GM12801 (cell line): Measurements from ENCODE around the gene COP1.

Experiments used
- TF ChIP-seq, protein P1 (sequence below): IDR thresholded peaks from one replicate; pipeline ENCODE4 v1.5.1; 2011; ENCODE audit warnings: control low read depth; ENCODE audit not compliant: insufficient read length; ENCODE audit errors: extremely low read depth

COP1 gene

DNA sequence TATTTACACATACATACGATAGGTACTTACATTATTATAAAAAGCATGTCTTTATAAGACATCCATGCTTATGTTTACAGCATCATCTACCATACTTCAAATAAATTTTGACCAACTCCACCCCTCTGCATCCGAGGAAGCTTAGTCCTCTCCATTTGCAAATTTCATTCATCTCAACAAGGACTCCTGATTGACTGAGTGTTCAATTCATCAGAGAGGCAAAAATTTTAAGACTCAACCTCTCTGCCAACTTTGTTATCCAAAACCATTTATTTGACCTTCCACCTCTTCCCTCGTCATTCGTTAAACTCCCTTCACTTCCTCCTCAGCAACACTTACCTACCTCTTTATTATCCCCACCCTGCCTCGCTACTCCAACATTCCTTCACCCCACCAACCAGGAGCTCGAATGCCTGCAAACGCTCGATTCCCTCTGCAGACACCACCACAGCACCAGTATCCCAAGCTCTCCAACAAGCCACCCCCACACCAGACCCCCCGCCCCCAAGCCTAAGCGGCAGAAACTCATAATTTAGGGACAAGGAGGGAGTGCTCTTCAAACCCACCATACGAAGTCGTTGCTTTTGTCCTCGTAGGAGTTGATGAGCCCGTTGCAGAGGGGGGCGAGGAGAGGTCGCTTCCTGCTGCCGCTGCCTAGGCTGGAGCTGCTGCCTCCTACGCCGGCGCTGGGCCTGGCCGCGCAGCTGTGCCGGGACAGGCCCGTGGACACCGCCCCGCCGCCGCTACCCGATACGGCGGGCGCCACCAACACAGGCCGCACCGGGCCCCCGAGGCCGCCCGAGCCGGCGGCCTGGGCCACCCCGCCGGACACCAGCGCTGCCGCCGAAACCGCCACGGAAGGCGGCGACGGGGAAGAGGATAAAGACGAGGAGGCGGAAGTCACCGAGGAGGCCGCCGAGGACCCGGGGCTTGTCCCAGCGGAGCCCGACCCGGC is 803 bp downstream of the COP1 start:
- TF ChIP-seq, protein P1, sequence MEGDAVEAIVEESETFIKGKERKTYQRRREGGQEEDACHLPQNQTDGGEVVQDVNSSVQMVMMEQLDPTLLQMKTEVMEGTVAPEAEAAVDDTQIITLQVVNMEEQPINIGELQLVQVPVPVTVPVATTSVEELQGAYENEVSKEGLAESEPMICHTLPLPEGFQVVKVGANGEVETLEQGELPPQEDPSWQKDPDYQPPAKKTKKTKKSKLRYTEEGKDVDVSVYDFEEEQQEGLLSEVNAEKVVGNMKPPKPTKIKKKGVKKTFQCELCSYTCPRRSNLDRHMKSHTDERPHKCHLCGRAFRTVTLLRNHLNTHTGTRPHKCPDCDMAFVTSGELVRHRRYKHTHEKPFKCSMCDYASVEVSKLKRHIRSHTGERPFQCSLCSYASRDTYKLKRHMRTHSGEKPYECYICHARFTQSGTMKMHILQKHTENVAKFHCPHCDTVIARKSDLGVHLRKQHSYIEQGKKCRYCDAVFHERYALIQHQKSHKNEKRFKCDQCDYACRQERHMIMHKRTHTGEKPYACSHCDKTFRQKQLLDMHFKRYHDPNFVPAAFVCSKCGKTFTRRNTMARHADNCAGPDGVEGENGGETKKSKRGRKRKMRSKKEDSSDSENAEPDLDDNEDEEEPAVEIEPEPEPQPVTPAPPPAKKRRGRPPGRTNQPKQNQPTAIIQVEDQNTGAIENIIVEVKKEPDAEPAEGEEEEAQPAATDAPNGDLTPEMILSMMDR, result no peak

DNA sequence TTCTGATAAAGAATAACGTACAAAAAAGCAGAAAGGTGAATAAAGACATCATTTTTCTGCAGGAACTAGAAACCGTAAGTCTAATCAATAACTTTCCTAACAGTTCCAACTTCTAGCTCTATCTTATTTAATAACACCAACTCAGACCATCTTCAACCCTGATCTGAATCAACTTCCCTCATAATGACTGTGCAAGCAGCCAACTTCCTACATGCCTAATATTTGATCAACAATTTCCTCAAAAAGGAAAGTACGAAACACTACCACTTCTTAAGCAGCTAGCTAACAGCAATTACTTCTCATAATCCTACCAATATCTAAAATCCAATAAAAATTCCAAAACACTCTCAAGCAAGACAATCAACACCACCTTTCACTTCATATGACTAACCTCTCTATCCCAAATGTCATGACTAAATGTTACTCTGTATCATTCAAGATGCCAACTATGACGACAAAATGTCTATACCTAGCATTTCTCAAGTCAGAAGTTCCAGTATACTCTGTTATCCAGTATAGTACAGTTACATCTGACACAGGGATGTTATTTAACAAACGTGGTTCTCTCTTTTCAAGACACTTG is 1.7 kb downstream of the COP1 start:
- TF ChIP-seq, protein P1, result no peak

DNA sequence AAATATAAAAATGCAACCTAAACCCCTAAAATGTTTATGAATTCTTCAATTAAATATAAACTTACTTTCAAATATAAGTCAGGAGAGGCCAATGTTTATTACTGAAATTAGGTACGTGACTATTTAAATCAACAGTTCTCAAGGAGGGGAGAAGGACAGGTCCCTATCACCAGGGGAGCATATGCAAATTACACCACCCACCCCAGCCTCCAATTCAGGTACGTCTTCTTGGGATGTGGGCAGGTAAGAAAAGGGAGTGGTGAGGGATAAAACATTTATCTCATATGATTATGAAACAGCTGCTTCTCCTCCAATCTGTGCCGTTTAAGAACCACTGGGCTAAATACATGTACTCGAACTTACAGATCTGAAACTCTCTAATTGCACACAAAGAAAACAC is 3.4 kb downstream of the COP1 start:
- TF ChIP-seq, protein P1, result no peak

DNA sequence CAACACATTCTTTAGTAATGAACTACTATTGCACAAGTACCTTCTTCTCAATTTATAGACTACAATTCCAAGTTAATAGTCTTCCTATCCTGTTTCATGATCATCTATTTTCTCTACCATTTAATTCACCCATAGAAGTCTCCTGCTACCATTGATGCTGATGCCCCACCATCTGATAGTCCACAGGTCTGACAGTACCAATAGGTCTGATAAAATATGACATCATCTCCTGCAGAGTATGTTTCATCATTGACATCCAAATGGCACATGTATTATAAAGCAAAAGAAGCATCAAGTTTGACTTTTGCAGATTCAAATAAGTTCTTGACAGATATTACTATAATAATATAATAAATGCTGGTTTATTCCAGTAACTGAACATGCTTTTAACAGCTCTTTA is 5.5 kb downstream of the COP1 start:
- TF ChIP-seq, protein P1, result no peak

DNA sequence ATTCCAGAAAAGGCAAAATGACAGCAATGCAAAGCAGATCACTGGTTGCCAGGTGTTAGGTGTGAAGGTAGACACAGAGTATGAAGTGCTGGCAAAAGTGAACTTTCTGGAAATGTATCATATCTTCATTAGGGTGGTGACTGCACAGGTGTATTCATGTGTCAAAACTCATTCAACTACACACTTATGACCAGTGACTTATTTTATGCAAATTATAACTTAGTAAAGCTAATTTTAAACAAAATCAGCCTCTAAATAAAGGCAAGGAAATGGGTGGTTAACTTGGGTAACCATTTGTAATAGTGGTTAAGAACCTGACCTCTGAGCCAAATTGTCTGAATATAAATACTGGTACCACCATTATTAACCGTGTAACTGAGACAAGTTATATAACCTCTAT is 7.4 kb downstream of the COP1 start:
- TF ChIP-seq, protein P1, result no peak

DNA sequence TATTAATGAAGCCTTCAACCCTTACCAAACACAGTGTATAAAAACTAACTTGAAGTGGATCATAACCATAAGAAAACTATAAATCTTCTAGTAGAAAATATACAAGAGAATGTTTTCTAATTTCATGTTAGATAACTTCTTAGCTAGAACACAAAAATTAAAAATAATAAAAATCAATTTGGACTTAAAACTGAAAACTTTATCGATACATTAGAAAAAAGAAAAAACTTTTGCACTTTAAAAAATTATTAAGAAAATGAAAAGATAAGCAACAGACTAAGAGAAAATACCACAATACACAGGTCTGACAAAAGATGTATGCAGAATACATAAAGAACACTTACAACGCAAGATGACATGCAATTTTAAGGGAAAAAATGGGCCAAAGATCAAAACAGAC is 8.7 kb downstream of the COP1 start:
- TF ChIP-seq, protein P1, result no peak

DNA sequence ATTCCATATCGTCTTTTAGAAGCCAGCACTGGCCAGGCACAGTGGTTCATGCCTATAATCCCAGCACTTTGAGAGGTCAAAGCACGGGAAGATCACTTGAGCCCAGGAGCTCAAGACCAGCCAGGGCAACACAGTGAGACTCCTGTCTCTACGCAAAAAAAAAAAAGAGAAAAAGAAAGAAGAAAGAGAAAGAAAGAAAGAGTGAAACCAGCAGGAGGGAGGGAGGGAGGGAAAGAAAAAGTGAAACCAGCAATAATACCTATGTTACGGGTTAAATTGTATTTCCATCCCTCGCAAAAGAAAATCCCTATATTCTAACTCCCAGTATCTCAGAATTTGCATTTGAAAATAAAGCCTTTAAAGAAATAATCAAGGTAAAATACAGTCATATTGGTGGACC is 10.4 kb downstream of the COP1 start:
- TF ChIP-seq, protein P1, result no peak
